ENCODE data around the gene MISP3. TPM values are rescaled to one million over a fixed set of nuclear protein-coding genes. Genes with fewer than 3 reads are reported as not detected.

The MISP3 gene
- total RNA-seq, 4 donors from 2014 or later, result 10.5 to 18.5 (median 15.9) TPM

- 88% methylated on average over 12 of the region's 18 CpGs for WGBS
- no peaks in the 10 kb centered on the region for H3K36me3 ChIP-seq
- DNase-seq (ENCODE audit: low spot score in 2 of 2), result no peak
- H3K4me3 ChIP-seq, result no peak overlapping the region
- H3K27me3 ChIP-seq, result no peaks in the 10 kb centered on the region
- no peak for TF ChIP-seq POLR2AphosphoS5 (IDR thresholded peaks at IDR 0.05)
- no peak for TF ChIP-seq POLR2A (IDR thresholded peaks at IDR 0.05)
- no peak for TF ChIP-seq CTCF (IDR thresholded peaks at IDR 0.05)
- TF ChIP-seq EP300 (IDR thresholded peaks at IDR 0.05), result no peak
- peaks cover 59% of the 10 kb centered on the region for H3K4me1 ChIP-seq
- no peaks in the 10 kb centered on the region for H3K9me3 ChIP-seq
- peak overlapping the region; percentile 80 for H3K27ac ChIP-seq
Observed at GRCh38 chr19:14113762-14114414, 41.3 kb downstream of the MISP3 start.

- Histone ChIP-seq H3K9me3 (no peaks in the 10 kb centered on the region), H3K4me1 (peaks cover 65% of the 10 kb centered on the region), H3K27ac (no peak overlapping the region), H3K27me3 (no peaks in the 10 kb centered on the region), H3K4me3 (no peak overlapping the region), H3K36me3 (no peaks in the 10 kb centered on the region)
- no peak for DNase-seq (ENCODE audit: low spot score in 2 of 2)
- 83% methylated on average over 7 of the region's 7 CpGs for WGBS
- no peak for TF ChIP-seq CTCF (IDR thresholded peaks at IDR 0.05)
- no peak for TF ChIP-seq POLR2AphosphoS5 (IDR thresholded peaks at IDR 0.05)
- no peak for TF ChIP-seq EP300 (IDR thresholded peaks at IDR 0.05)
- no peak for TF ChIP-seq POLR2A (IDR thresholded peaks at IDR 0.05)
Observed at GRCh38 chr19:14114439-14114838, 41.9 kb downstream of the MISP3 start.

- Histone ChIP-seq H3K27me3 (no peaks in the 10 kb centered on the region), H3K4me3 (no peak overlapping the region), H3K36me3 (no peaks in the 10 kb centered on the region), H3K9me3 (no peaks in the 10 kb centered on the region), H3K4me1 (peaks cover 69% of the 10 kb centered on the region), H3K27ac (no peak overlapping the region)
- WGBS, result 48% methylated on average over 9 of the region's 9 CpGs
- TF ChIP-seq EP300 (IDR thresholded peaks at IDR 0.05) (no peak), CTCF (IDR thresholded peaks at IDR 0.05) (peak in 1 of 2 donors; percentile 48)
- peak in 1 of 2 donors; percentile 72 for DNase-seq (ENCODE audit: low spot score in 2 of 2)
Observed at GRCh38 chr19:14114854-14115253, 42.3 kb downstream of the MISP3 start.

GRCh38 chr19:14115756-14116155, 43.2 kb downstream of the MISP3 start:
- H3K9me3 ChIP-seq, result no peaks in the 10 kb centered on the region
- peak overlapping the region; percentile 12 for H3K27ac ChIP-seq
- H3K4me1 ChIP-seq, result peaks cover 71% of the 10 kb centered on the region
- H3K36me3 ChIP-seq, result no peaks in the 10 kb centered on the region
- DNase-seq (ENCODE audit: low spot score in 2 of 2), result no peak
- 82% methylated on average over 5 of the region's 5 CpGs for WGBS
- H3K27me3 ChIP-seq, result no peaks in the 10 kb centered on the region
- TF ChIP-seq POLR2AphosphoS5 (IDR thresholded peaks at IDR 0.05) (no peak), EP300 (IDR thresholded peaks at IDR 0.05) (no peak), POLR2A (IDR thresholded peaks at IDR 0.05) (no peak), CTCF (IDR thresholded peaks at IDR 0.05) (no peak)
- H3K4me3 ChIP-seq, result peak overlapping the region; percentile 89

- Histone ChIP-seq H3K9me3 (no peaks in the 10 kb centered on the region), H3K27me3 (no peaks in the 10 kb centered on the region), H3K4me1 (peaks cover 71% of the 10 kb centered on the region), H3K4me3 (peak overlapping the region; percentile 89), H3K27ac (peak overlapping the region; percentile 98), H3K36me3 (no peaks in the 10 kb centered on the region)
- no peak for TF ChIP-seq POLR2AphosphoS5 (IDR thresholded peaks at IDR 0.05)
- TF ChIP-seq EP300 (IDR thresholded peaks at IDR 0.05), result no peak
- TF ChIP-seq POLR2A (IDR thresholded peaks at IDR 0.05), result no peak
- TF ChIP-seq CTCF (IDR thresholded peaks at IDR 0.05), result no peak
- no peak for DNase-seq (ENCODE audit: low spot score in 2 of 2)
- WGBS, result 14% methylated on average over 6 of the region's 6 CpGs
Observed at GRCh38 chr19:14116525-14116917, 43.9 kb downstream of the MISP3 start.

Measured in suprapubic skin (tissue), 4 donors.